Stimulated activated naive CD8-positive, alpha-beta T cell treated with anti-CD3 and anti-CD28 coated beads, Interleukin-15, Interleukin-2, amounts not matched to agents 100 U/mL and 50 U/mL, for 24 hours (primary cell): ENCODE data around the gene C20orf204.

ENCODE experiments used
- ATAC-seq: fragments of 150-1000 bp; cut with Tn5 transposase; one replicate; pipeline ENCODE4 v1.10.0; 2021
- DNase-seq: peaks from one replicate; pipeline ENCODE4 v3.0.0; 2021

The C20orf204 gene

GRCh38 chr20:64072498-64073063 is 36.6 kb downstream of the C20orf204 start:
- DNase-seq (no peak), ATAC-seq (no peak)

GRCh38 chr20:64073476-64074183 is 37.6 kb downstream of the C20orf204 start:
- ATAC-seq (no peak), DNase-seq (no peak)

GRCh38 chr20:64074184-64074789 is 38.3 kb downstream of the C20orf204 start:
- no peak for ATAC-seq
- DNase-seq, result no peak

GRCh38 chr20:64074963-64075362 is 39.0 kb downstream of the C20orf204 start:
- ATAC-seq, result no peak
- no peak for DNase-seq

GRCh38 chr20:64075556-64075955 is 39.6 kb downstream of the C20orf204 start:
- ATAC-seq, result no peak

GRCh38 chr20:64076061-64076997 is 40.3 kb downstream of the C20orf204 start:
- ATAC-seq, result no peak

More at GRCh38 chr20:64075556-64075955, 39.6 kb downstream of the C20orf204 start:
- no peak for DNase-seq

GRCh38 chr20:64077094-64077493 is 41.1 kb downstream of the C20orf204 start:
- ATAC-seq (peak; percentile 25), DNase-seq (peak; percentile 62)

More at GRCh38 chr20:64076061-64076997, 40.3 kb downstream of the C20orf204 start:
- DNase-seq, result no peak

- no peak for ATAC-seq
- DNase-seq, result no peak
Observed at GRCh38 chr20:64077541-64077875, 41.5 kb downstream of the C20orf204 start.

GRCh38 chr20:64077876-64078551 is 42.0 kb downstream of the C20orf204 start:
- ATAC-seq, result peak; percentile 17
- DNase-seq, result peak; percentile 67

GRCh38 chr20:64078934-64079272 is 42.9 kb downstream of the C20orf204 start:
- no peak for ATAC-seq

GRCh38 chr20:64079273-64080012 is 43.5 kb downstream of the C20orf204 start, which contains the start of gene RGS19:
RGS19 (minus strand) TSS chr20:64079518; CDS start chr20:64076886, 2,632 bp downstream.
- DNase-seq, result peak; percentile 81

More at GRCh38 chr20:64078934-64079272, 42.9 kb downstream of the C20orf204 start:
- DNase-seq, result no peak

GRCh38 chr20:64080013-64080812 is 44.2 kb downstream of the C20orf204 start, which contains the start of gene OPRL1:
OPRL1 (plus strand) TSS chr20:64080082; CDS start chr20:64092721, 12,639 bp downstream.
- ATAC-seq (peak; percentile 2), DNase-seq (no peak)

More at GRCh38 chr20:64079273-64080012, 43.5 kb downstream of the C20orf204 start, which contains the start of gene RGS19:
- ATAC-seq, result peak; percentile 52

- no peak for DNase-seq
- no peak for ATAC-seq
Observed at GRCh38 chr20:64080813-64081623, 45.0 kb downstream of the C20orf204 start.

GRCh38 chr20:64081624-64081964 is 45.6 kb downstream of the C20orf204 start:
- no peak for ATAC-seq
- no peak for DNase-seq

- no peak for ATAC-seq
Observed at GRCh38 chr20:64082126-64082731, 46.2 kb downstream of the C20orf204 start.

GRCh38 chr20:64082820-64083377 is 46.9 kb downstream of the C20orf204 start:
- ATAC-seq (no peak), DNase-seq (no peak)

More at GRCh38 chr20:64082126-64082731, 46.2 kb downstream of the C20orf204 start:
- DNase-seq, result no peak

GRCh38 chr20:64083378-64083803 is 47.4 kb downstream of the C20orf204 start:
- DNase-seq (peak; percentile 85), ATAC-seq (peak; percentile 38)
